ENCODE measurements around the gene ARRB1.
A peak's percentile ranks its signal among the peaks of the same experiment; 100 is the strongest.
"Not testable (repeated sequence)": the region's sequence is repeated elsewhere in the genome, so short reads cannot be mapped to it uniquely, and the experiment has no call there.

Gene ARRB1

GRCh38 chr11:75276186-75276585 lies 75.3 kb downstream of the ARRB1 start:
- DNase-seq (ENCODE audit: low read depth in 2 of 2): no peak

- DNase-seq (ENCODE audit: low read depth in 2 of 2): peak; percentile 13 to 47
Measured at GRCh38 chr11:75275581-75275980, 75.9 kb downstream of the ARRB1 start.

GRCh38 chr11:75274716-75275115 lies 76.7 kb downstream of the ARRB1 start:
- not testable (repeated sequence) for DNase-seq (ENCODE audit: low read depth in 2 of 2)

- no peak for DNase-seq (ENCODE audit: low read depth in 2 of 2)
Measured at GRCh38 chr11:75273411-75274391, 77.8 kb downstream of the ARRB1 start.

- DNase-seq (ENCODE audit: low read depth in 2 of 2): no peak
Measured at GRCh38 chr11:75272821-75273301, 78.6 kb downstream of the ARRB1 start.

GRCh38 chr11:75272391-75272790 lies 79.1 kb downstream of the ARRB1 start:
- DNase-seq (ENCODE audit: low read depth in 2 of 2): no peak

GRCh38 chr11:75271730-75272129 lies 79.7 kb downstream of the ARRB1 start:
- DNase-seq (ENCODE audit: low read depth in 2 of 2): no peak

GRCh38 chr11:75270896-75271418 lies 80.5 kb downstream of the ARRB1 start:
- no peak for DNase-seq (ENCODE audit: low read depth in 2 of 2)

GRCh38 chr11:75269896-75270295 lies 81.6 kb downstream of the ARRB1 start:
- no peak for DNase-seq (ENCODE audit: low read depth in 2 of 2)

GRCh38 chr11:75269367-75269660 lies 82.1 kb downstream of the ARRB1 start:
- DNase-seq (ENCODE audit: low read depth in 2 of 2): no peak

- DNase-seq (ENCODE audit: low read depth in 2 of 2): no peak
Measured at GRCh38 chr11:75268626-75269366, 82.7 kb downstream of the ARRB1 start.

GRCh38 chr11:75267171-75267970 lies 84.1 kb downstream of the ARRB1 start:
- no peak for DNase-seq (ENCODE audit: low read depth in 2 of 2)

- no peak for DNase-seq (ENCODE audit: low read depth in 2 of 2)
Measured at GRCh38 chr11:75265851-75266531, 85.5 kb downstream of the ARRB1 start.

GRCh38 chr11:75264971-75265370 lies 86.5 kb downstream of the ARRB1 start:
- no peak for DNase-seq (ENCODE audit: low read depth in 2 of 2)

- DNase-seq (ENCODE audit: low read depth in 2 of 2): no peak
Measured at GRCh38 chr11:75264356-75264755, 87.1 kb downstream of the ARRB1 start.

GRCh38 chr11:75263944-75264349 lies 87.5 kb downstream of the ARRB1 start:
- no peak for DNase-seq (ENCODE audit: low read depth in 2 of 2)

GRCh38 chr11:75262961-75263852 lies 88.3 kb downstream of the ARRB1 start:
- DNase-seq (ENCODE audit: low read depth in 2 of 2): no peak

GRCh38 chr11:75262436-75262835 lies 89.0 kb downstream of the ARRB1 start:
- no peak for DNase-seq (ENCODE audit: low read depth in 2 of 2)

- no peak for DNase-seq (ENCODE audit: low read depth in 2 of 2)
Measured at GRCh38 chr11:75261902-75262361, 89.5 kb downstream of the ARRB1 start.

All from stimulated activated CD4-positive, alpha-beta T cell treated with anti-CD3 and anti-CD28 coated beads, Interleukin-1b, Interleukin-23, amount 100 ng/mL, for 1 hour (primary cell).